Activated CD4-positive, alpha-beta T cell treated with anti-CD3 and anti-CD28 coated beads, Interleukin-2, amount 50 U/mL, for 4 hours (primary cell): ENCODE data around the gene CCDC184.
"Not testable (repeated sequence)": the region's sequence is repeated elsewhere in the genome, so short reads cannot be mapped to it uniquely, and the experiment has no call there.

Experiments used
- DNase-seq, 2 experiments: peaks; one replicate each; pipeline ENCODE4 v3.0.0-alpha.2; 2020

The CCDC184 gene

GRCh38 chr12:48216785-48217184, 33.3 kb downstream of the CCDC184 start:
- no peak for DNase-seq

GRCh38 chr12:48219631-48220030, 36.2 kb downstream of the CCDC184 start:
- no peak for DNase-seq

- DNase-seq: no peak
Observed at GRCh38 chr12:48220701-48221100, 37.3 kb downstream of the CCDC184 start.

GRCh38 chr12:48221645-48222044, 38.2 kb downstream of the CCDC184 start:
- DNase-seq: no peak

GRCh38 chr12:48224533-48224932, 41.1 kb downstream of the CCDC184 start:
- not testable (repeated sequence) for DNase-seq

GRCh38 chr12:48231169-48231958, 47.9 kb downstream of the CCDC184 start:
- DNase-seq: not testable (repeated sequence)
